ENCODE results near the gene TMEM45B.

DNA sequence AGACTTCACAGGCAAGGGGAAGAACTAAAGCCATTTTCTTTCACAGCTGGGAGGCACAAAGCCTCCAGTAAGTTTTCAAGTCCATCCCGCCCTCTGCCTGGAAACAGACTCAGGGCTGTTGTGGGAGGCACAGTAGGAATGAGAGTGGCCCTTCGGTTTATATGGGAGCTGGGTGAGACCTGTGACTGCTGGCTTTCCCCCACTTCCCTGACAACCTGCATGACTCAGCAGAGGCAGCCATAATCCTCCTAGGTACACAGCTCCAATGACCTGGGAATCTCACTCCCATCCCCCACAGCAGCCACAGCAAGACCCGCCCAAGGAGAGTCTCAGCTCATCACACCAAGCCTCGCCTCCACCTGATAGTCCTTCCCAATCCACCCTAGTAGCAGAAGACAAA is 12.1 kb upstream of the TMEM45B start:
- TF ChIP-seq FOXM1 (IDR thresholded peaks at IDR 0.05; ENCODE audit: borderline replicate concordance) (no peak), NFRKB (IDR thresholded peaks at IDR 0.05) (no peak), CTBP1 (IDR thresholded peaks at IDR 0.05; ENCODE audit: borderline replicate concordance) (no peak), SUZ12 (IDR thresholded peaks at IDR 0.05) (no peak)
